Measurements from ENCODE around the gene CIAO3.

- no peak for TF ChIP-seq SETDB1 (IDR thresholded peaks at IDR 0.05; ENCODE audit: insufficient read length, low read length)
- no peak for TF ChIP-seq AEBP2 (tag by site-specific recombination; IDR thresholded peaks at IDR 0.05; ENCODE audit: borderline replicate concordance)
- TF ChIP-seq CTCF (tag by site-specific recombination; IDR thresholded peaks at IDR 0.05), result no peak
- TF ChIP-seq ZBTB11 (tag by site-specific recombination; conservative IDR thresholded peaks at IDR 0.05; ENCODE audit: low read depth), result no peak
- TF ChIP-seq ZNF274 (IDR thresholded peaks at IDR 0.05; ENCODE audit: low read length), result no peak
- no peak for TF ChIP-seq ZNF274 (tag by site-specific recombination; IDR thresholded peaks at IDR 0.05; ENCODE audit: borderline replicate concordance)
- TF ChIP-seq ZNF426 (tag by site-specific recombination; IDR thresholded peaks at IDR 0.05), result no peak
- no peak for TF ChIP-seq ZNF292 (tag by site-specific recombination; IDR thresholded peaks at IDR 0.05; ENCODE audit: borderline replicate concordance, low read depth)
- TF ChIP-seq ZBTB26 (tag by site-specific recombination; optimal IDR thresholded peaks at IDR 0.05), result no peak
- TF ChIP-seq BCL11B (tag by site-specific recombination; IDR thresholded peaks at IDR 0.05; ENCODE audit: low read depth), result no peak
- no peak for TF ChIP-seq ZNF830 (tag by site-specific recombination; IDR thresholded peaks at IDR 0.05; ENCODE audit: low read depth)
- no peak for TF ChIP-seq ZNF777 (tag by site-specific recombination; IDR thresholded peaks at IDR 0.05; ENCODE audit: borderline replicate concordance)
- no peak for TF ChIP-seq REST (tag by site-specific recombination; IDR thresholded peaks at IDR 0.05)
- no peak for TF ChIP-seq ZBTB20 (tag by site-specific recombination; IDR thresholded peaks at IDR 0.05)
- no peak for TF ChIP-seq MZF1 (tag by site-specific recombination; IDR thresholded peaks at IDR 0.05; ENCODE audit: borderline replicate concordance)
Observed at GRCh38 chr16:724188-725040, 16.4 kb downstream of the CIAO3 start.
